ENCODE results near the gene SEMA5A.

DNA sequence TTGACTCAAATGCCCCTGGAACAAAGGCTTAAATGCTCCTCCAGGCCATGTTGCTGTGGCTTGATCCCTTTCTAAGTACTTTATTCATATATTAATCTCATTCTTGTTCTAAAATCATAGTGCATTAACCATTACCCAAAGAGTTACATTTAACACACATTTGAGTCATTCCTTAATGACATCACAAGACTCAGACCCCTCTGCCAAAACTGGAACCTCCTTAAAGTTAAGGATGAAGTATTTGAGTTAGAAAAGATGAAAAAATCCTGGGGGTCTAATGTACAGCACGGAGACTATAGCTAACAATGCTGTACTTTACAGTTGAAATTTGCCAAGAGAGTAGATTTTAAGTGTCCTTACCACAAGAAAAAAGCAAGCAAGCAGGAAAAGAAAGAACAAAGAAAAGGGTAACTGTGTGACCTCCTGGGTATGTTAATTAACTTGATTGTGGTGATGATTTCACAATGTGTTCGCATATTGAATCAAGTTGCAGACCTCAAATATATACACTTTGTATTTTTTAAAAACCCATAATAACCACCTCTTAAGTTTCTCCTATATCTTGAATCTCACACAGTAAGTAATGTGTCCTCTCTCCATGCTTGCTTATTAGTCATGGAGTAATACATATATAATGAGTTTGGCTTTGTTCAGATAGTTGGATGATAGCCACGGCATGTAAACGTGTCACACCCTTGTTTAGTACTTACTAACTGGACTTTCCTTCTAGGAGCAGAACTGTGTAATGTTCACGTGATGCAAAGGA is 376.9 kb downstream of the SEMA5A start:
- TF ChIP-seq GATA3 (IDR thresholded peaks at IDR 0.05; ENCODE audit: low read depth, low read length), result no peak
- no peak for TF ChIP-seq GATA2 (IDR thresholded peaks at IDR 0.05; ENCODE audit: low read depth, low read length)

Data from SH-SY5Y (cell line).